Stimulated activated CD8-positive, alpha-beta memory T cell treated with anti-CD3 and anti-CD28 coated beads, Interleukin-4, amount 100 ng/mL, for 4 hours (primary cell): ENCODE data around the gene KIAA0513.
"Not testable (repeated sequence)": the region's sequence is repeated elsewhere in the genome, so short reads cannot be mapped to it uniquely, and the experiment has no call there.

Experiments
- DNase-seq, 2 donors: peaks; one replicate each; pipeline ENCODE4 v3.0.0-alpha.2; 2020; ENCODE audit warnings: low read depth in 2 of 2, low spot score in 1 of 2

KIAA0513 gene

DNA sequence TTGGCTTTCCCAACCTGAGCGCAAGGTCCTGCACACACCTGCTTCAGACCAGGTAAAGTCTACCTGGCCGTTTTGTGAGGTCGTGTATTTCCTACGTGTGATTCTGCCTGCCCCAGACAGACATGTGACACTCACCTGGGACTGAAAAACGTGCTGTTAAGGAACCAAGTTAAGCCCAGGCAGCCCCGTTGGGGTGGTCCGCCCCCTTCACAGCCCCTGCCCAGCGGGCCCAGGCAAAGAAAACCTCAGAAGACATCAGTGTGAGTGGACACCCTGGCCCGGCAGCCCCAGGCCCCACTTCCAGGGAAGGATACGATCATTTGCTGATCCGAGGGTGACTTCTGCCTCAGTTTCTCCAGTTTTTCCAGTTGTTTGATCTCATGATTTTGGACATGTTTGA, 79.9 kb downstream of the KIAA0513 start:
- no peak for DNase-seq

DNA sequence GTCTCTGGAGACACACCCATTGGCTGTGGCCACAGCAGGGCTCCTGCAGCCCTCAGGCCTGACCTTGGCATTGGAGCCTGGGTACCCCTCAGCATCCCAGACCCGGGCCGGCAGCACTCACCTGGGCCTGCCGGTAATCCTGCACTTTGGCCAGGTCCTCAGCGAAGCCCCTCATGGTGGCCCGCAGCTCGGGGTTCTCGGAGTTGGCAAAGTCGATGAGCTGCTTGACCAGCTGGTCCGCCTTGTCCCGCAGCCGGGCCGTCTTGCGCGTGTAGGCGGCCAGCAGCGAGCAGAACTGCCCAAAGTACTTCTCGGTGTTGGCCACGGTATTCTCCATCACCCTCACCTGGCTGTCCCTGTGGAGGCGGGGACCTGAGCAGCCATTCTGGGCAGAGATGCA, 82.5 kb downstream of the KIAA0513 start:
- no peak for DNase-seq

DNA sequence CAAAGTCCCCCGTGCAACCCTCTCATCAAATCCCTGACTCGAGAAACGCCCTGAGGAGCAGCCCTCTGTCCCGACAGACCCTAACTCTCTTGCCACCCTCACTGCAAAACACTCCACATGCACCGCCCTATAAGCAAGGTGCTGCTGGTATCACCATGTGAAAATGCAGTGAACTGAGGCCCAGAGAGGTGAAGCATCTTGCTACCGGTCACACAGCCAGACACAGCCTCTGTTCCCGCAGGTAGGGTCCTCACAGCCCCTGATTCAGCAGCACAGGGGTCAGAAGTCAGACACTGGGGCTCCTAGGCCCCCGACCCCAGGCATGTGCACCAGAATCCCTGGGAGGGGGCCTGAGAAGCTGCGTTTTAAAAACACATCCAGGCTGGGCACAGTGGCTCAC, 83.6 kb downstream of the KIAA0513 start:
- no peak for DNase-seq

DNA sequence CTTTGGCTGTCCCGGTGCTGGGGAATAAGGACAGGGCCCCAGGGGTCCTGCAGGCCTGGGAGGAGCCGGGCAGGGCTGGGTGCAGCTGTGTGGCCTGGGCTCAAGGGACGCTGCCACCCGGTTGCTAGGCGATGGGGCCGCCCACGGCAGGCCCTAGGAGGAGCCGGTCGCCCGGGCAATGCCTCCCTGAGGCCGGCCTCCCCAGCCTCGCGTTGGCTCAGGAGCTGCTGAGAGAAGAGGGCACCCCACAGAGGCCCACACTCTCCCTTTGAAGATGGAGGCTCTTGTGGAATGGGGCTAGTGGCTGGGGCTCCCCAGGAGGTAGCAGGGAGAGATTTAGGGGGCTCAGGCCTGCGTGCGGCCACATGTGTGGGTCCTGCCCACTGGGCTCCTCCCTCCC, 84.8 kb downstream of the KIAA0513 start, which contains the start of gene CIBAR2:
Gene CIBAR2, minus strand, starts transcription at position 109 of the 400 bp plus-strand sequence. CDS start 120 bp downstream, outside the sequence.
- no peak for DNase-seq

DNA sequence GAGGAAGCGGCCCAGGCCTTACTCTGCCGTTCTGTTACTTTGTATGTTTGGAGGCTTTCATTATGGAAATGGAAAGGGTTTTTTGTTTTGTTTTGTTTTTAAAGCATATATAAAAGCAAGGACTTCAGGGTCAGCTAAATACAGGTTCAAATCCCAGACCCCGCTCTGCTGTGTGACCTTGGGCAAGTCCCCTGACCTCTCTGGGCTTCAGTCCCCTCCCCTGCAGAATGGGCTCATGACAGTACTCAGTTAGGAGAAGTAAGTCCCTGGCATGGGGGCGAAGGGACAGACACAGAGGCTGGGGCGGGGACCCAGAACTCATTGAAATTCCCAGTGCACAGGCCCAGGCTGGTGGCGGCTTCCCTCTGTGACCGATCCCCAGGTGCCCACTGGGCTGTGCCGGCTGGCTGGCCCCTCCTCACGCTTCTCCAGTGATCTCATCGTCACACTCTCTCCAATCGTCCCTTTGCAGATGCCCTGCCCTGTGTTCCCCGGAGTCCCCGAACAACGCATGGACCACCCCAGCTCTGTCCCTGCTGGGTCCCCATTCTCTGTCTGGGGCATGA, 85.7 kb downstream of the KIAA0513 start:
- DNase-seq: no peak

DNA sequence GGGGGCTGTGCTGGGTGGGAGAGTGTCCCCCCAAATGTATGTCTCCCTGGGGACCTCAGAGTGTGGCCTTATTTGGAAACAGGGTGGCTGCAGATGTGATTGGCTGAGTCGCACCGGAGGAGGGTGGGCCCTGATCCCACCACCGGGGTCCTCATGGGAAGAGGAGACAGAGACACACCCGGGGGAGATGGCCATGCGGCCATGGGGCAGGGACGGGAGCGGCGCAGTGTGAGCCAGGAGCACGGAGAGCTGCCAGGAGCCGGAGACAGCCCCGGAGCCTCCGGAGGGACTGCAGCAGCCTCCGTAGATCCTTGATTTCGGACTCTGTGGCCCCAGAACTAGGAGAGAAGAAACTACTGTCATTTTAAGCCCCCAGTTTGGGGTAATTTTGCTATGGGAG, 86.3 kb downstream of the KIAA0513 start:
- no peak for DNase-seq

DNA sequence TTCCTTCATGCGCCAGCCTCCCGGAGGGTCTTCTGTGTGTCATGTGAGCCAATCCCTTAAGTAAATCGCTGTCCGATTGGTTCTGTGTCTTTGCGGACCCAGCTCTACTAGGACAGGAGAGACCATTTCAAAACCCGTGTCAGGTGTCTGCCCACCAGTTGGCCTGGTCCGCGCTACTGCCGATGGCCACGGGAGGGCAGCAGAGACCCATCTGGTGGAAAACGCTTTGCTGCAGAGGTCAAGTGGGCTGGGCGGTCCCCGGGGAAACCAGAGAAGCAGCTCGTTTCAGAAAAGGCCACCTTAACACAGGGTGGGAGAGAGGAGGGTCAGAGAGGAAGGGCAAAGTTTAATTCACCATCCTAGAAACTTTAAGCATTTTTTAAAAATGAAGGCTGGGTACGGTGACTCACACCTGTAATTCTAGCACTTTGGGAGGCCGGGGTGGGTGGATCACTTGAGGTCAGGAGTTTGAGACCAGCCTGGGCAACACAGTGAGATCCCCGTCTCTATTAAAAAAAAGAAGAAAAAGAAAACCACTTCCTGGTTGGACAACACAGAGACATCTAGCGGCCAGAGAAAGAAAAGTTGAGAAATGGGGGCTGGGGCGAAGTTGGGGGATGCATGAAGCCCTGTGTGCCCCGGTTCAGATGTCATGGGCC, 87.4 kb downstream of the KIAA0513 start:
- peak; percentile 65 to 68 for DNase-seq

DNA sequence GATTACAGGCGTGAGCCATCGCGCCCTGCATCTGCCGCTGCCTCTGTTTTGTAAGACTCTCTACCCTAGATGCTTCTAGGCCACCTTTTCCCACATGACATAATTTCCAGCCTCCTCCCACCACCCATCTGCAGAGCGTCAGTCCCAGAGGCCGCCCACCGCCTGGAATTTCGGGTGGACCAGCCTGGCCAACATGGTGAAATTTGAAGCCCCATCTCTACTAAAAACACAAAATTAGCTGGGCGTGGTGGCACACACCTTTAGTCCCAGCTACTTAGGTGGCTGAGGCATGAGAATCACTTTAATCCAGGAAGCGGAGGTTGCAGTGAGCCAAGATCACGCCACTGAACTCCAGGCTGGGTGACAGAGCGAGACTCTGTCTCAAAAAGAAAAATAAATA, 89.8 kb downstream of the KIAA0513 start:
- no peak for DNase-seq

DNA sequence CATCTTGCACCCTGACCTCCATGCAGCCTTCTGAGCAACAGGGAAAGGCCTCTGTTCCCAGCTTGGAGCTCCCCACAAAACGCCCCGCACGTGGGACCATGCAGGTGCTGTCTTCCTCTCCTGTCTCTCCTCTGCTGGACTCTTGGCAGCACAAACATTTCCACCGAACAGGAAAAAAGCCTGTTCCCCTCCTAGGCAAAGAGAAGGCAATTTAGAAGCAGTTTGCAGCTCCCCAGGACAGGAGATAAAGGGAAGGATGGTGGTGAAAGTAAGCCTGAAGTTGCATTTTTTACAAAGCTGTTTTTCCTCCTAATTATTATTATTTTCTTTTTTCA, 92.4 kb downstream of the KIAA0513 start:
- DNase-seq: no peak

DNA sequence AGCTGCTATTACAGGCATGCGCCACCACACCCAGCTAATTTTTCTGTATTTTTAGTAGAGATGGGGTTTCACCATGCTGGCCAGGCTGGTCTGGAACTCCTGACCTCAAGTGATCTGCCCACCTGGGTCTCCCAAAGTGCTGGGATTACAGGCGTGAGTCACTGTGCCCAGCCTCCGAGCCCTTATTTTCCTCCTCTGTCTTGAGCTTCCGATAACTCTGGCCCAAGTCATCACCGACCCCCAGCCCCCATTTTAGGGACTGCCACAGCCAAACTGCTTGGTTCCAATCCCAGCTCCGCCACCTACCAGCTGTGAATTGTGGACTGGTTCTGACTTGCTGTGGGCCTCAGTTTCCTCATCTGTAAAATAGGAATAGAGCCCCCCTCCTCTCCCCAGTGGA, 95.8 kb downstream of the KIAA0513 start:
- DNase-seq: not testable (repeated sequence)

DNA sequence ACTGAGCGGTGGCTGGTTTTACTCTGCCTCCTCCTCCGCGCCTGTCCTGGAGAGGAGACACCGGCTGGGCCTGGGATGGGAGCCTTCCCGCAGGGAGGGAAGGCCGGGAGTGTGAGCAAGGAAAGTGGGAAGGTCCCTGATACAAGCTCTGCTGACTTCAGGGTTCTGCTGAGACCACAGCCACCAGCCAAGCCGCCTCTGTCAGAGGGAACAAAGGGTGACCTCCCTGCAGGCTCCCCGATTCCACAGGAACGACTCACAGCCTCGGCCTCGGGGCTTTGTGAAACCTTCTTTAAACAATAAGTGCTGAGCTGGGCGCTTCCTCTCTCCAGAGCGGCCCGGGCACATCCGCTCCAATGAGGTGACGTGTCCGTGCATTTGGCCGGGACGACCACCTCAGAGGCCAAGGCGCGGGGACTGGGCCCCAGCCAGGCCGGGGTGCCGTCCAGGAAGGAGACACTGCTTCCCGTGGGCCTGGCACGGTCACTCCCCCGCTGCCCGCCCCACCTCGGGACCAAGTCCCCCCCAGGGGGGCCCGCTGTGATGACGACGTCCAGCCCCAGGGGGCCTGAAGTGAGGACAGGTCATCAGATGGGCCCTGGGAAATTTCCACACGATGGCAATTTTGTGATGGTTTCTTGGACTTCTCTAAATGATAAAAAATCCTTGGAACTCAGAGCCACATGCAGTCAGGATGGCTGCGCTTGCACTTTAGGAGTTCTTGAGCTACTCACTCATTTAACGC, 96.5 kb downstream of the KIAA0513 start:
- no peak for DNase-seq

DNA sequence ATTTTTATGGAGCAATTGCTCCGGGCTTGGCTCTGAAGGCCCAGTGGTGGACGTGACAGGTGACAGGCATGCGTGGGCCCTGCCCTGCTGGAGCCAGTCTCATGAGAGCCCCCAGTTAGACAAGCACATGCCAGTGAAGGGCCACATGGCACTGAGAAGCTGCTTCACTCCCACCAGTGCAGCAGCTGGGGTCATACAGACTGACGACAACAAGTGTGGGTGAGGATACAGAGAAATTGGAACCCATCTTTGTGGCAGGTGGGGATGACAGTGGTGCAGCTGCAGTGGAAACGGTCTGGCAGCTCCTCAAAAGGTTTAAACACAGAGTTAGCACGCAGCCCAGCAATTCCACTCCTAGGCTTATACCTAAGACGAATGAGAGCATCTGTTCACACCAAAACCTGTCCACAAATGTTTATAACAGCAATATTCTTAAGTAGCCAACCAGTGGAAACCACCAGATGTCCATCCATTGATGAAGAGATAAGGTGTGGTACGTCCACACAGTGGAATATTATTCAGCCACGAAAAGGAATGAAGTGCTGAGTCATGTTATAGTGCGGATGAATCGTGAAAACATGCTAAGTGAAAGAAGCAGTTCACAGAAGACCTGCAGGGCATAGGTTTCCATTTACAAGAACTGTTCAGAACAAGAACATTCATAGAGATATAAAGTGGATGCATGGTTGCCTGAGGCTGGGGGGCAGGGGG, 97.2 kb downstream of the KIAA0513 start:
- no peak for DNase-seq

DNA sequence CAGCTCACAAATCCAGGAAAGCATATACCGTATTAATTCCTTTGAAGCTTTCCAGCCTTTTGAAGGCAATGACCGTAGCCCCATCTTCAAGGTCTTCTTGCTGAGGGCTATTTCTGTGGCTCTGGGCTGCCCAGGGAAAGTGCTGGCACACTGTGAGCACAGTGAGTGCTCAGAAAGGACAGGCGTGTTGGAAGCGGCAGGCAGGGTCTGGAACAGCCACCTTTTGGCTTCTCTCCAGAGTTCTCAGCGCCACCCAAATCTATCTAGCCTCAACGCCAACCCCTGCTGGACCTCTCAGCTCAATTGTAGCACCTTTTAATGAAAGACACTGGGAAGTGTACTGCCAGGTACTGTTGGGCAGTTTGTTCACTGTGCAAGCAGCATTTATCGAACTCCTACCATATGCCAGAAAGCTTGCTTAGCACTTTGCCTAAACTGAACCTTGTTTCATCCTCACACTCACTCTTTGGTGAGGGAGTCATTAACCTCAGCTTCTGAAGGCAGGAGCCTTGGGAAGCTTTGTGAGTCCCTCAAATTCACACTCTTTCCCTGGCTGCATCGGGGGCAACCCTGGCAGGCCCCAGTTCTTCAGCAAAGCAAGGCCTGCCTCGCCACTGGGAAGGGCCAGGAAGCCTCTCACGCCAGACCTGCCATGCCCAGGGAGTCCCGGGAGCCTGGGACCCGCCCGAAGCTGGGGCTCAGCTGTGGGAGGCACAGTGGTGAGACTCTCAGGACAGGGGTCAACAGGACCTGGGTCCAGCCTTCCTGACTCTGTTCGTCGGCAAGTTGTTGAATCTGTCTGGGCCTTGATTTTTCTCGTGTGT, 98.2 kb downstream of the KIAA0513 start:
- DNase-seq: no peak

DNA sequence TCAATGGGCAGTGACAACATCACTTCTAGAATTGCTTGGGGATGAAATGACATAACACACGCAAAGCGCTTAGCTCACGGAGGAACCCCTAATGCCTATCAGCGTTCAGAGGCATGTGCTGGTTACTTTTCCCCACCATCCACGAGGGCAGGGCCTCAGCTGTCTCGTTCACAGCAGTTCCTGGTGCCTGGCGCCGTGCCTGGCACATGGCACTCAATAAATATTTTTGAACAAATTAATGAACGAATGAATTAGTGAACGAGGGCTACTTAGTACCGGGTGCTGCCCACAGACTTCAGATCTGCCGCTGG, 98.8 kb downstream of the KIAA0513 start:
- no peak for DNase-seq

DNA sequence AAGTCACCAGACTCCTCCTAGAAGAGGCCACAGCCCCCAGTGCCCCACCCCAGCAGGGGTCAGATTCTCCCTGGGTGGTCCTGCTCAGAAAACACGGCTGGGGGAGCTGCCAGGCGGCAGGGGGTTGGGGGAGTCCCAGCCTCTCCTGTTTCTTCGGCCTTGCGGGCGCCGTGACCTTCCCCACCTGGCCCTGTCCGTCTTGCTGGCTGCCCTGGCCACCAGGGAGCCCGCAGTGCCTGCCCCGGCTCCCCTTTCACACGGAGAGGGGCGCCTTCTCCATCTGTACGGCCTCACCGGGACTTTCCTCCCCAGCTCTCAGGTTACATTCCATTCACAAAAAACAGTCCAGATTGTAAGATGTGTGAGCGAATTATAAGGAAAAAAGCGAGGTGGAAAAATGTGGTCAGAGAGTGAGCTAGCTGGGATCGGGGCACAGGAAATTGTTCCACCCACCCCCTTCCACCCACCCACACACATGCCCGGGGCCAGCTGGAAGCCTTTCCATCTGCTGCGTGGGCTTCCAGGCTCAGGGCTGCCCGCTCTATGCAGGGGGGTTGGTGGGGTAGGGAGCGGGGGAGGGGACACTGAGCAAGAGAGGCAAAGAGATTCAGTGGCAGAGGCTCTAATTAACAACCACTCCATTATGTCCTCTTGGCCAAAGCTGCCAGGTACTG, 99.2 kb downstream of the KIAA0513 start:
- peak in 1 of 2 donors; percentile 46 for DNase-seq

DNA sequence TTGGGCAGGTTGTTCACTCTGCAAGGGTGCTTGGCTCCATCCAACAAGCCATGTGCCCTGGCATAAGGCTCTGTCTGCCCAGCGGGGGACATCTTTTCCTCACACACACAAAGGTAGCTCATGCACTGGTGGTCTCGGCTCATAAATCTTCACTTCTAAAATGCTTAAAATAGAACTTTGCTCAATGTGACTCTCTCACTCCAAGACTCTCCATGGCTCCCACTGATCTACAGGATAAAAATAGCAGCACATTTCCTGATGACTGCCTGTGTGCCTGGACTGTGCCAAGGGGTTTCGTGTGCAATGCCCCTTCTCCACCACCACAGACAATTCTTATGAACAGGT, 99.8 kb downstream of the KIAA0513 start:
- no peak for DNase-seq

DNA sequence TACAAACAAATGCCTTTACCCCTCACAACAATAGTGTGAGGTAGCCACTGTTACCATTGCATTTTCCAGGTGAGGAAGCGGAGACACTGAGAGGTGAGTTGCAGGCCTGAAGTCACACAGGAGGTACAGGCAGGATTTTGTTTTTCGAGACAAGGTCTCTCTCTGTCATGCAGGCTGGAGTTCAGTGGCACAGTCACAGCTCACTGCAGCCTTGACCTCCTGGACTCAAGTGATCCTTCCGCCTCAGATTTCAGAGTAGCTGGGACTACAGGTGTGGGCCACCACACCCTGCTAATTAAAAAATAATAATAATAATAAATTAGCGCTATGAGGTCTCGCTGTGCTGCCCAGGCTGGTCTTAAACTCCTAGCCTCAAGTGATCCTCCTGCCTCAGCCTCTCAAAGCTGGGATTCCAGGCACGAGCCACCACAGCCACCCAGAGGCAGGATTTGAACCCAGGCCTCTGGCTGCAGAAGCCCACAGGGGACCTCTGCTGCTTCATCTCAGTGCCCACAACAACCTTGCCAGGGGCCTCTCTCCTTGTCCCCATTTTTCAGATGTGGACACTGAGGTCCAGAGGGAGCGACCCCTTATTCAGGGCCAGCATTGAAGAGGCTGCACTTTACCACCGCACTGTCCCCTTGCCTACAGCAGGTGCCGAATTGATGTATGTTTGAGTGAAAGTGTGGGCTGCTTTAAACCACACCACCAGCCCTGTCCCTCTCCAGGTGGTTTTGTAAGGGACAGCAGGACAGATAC, 100.7 kb downstream of the KIAA0513 start:
- DNase-seq: no peak

DNA sequence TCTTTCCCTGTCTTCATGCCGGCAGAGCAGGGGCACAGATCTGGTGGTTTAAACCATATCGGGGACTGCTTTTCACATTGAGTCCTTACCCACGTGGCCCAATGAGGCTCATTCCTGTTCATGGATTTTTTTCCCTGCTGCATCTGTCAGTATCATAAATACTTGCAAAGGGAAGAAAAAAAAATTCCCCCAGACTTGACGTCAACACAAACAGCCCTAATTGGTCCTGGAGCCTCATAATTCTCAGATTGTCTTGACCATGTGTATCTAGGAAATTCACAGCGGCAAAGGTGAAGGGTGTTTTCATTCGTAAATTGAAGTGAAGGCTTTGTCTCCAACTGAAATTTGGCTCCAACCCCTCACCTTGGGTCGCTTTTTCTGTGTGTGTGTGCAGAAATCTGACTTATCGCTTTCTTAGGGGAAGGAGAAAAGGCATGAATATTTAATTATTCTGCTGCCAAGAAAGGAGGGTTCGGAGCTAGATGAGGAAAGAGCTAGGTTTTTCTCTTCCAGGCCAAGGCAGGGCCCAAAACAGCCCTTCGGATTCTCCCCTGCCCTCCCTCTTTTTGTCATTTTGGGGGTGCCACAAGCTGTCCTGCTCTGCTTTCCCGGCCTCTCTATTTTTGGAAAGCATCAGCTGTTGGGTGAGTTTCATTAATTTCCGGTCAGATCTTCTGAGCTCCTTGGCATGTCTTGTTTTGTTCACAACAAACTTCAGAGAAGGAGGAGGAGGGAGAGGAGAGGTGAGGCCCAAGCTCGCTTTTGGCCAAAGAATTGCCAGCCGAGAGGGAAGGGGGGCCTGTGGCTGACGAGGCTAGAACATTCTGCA, 102.5 kb downstream of the KIAA0513 start:
- no peak for DNase-seq

DNA sequence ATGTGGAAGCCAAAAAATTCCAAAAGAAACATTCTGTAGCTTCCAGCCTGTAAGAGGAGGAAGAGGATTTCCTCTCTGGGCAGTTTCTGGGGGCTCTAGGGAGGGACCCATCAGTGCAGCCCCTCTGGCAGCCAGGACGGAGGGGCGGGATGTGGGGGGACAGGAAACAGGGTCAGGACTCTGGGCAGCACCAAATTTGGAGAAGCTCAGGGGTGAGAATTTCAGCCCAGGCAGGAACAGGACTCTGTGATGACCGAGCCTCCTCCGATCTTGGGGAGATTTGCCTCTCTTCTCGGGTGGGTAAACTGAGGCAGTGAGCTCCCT, 103.1 kb downstream of the KIAA0513 start:
- DNase-seq: no peak
